Measurements from ENCODE around the gene C9orf40.

- TF ChIP-seq KDM5A (IDR thresholded peaks at IDR 0.05) (no peak), CTCF (IDR thresholded peaks at IDR 0.05) (no peak), PBX3 (IDR thresholded peaks at IDR 0.05) (no peak), HDAC2 (IDR thresholded peaks at IDR 0.05) (no peak), POLR2A (IDR thresholded peaks at IDR 0.05; ENCODE audit: low read length) (no peak), TFCP2L1 (CRISPR knock-in tag; IDR thresholded peaks at IDR 0.05) (no peak), CHD2 (IDR thresholded peaks at IDR 0.05; ENCODE audit: low read length, partially characterized antibody) (no peak)
Measured at GRCh38 chr9:74951107-74951720, 1.5 kb downstream of the C9orf40 start.
